HG02798 (cell line): ENCODE results near the gene SPA17.

ENCODE experiments used
- ATAC-seq: cut with Tn5 transposase; IDR thresholded peaks from one replicate; pipeline ENCODE4 v1.9.1; 2021; ENCODE audit warnings: mild to moderate bottlenecking; ENCODE audit not compliant: unreplicated experiment, poor library complexity

The SPA17 gene

DNA sequence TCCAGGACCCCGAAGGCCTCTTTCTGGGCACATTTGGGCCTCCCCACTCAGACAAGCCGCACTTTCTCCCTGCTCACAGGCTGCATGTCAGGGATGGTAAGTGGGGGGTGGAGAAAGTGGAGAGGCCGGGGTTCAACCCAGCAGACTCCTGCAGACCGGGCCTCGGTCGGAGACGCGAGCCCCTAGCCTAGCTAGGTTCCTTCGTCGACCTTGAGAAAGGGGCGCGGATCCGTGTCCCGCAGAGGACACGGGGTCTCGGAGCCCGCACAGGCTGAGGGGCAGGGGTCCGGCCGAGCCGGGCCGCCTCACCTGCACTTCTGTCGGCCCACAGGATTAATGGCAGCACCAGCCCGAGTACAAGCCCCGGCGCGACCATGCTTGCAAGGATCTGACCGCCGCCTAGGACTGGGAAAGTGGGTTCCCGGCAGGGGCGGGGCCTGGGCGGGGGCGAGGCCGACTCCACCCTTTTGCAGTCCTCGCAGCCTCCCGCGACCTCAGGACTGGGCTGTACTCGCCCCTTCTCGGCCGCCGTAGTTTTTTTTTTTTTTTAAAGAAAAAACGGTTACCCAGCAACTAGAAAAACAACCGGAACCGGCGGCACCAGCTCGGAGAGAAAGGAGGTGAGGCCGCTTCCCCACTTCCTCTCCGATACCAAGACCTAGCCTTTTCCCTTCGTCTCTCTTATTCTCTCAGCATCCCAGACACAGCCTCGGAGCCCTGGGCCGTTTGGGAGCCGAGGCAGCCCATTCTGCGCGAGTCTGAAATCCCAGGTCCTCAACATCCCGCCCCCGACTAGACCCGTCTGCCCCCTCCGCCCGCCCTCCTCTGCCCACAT, at the start of gene SPA17, which contains the start of gene SIAE:
Gene SPA17 (plus strand): TSS at position 572 of the 835 bp plus-strand sequence. CDS start 1,361 bp downstream, outside the sequence.
Gene SIAE (minus strand): TSS at position 407 of the 835 bp plus-strand sequence. CDS start 31 bp downstream, at position 376.
- peak; percentile 93 for ATAC-seq

GRCh38 chr11:124625504-124626168, 48.1 kb upstream of the SPA17 start:
- no peak for ATAC-seq

- no peak for ATAC-seq
These were observed 46.2 kb upstream of the SPA17 start for GRCh38 chr11:124627546-124627945.

DNA sequence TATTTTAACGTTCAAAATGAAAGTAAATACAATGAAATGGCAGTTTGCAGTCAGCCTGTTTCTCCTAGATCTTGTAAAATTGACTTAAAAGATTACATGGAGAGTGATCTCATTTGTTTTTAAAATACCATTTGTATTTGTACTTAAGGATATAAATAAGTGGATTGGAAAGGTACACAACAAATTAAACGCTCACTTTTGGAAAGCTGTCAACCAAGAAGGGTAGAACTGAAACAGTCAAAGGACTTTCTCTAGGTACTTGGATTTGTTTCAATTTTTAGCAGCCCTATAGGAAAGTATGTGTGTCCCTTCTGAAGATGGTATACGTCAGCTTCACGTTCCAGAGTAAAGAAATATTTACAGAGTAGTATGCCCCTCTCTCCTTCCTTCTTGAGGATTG, 43.7 kb upstream of the SPA17 start:
- ATAC-seq = no peak

- ATAC-seq = no peak
These were observed 40.3 kb upstream of the SPA17 start for GRCh38 chr11:124633355-124633754.

DNA sequence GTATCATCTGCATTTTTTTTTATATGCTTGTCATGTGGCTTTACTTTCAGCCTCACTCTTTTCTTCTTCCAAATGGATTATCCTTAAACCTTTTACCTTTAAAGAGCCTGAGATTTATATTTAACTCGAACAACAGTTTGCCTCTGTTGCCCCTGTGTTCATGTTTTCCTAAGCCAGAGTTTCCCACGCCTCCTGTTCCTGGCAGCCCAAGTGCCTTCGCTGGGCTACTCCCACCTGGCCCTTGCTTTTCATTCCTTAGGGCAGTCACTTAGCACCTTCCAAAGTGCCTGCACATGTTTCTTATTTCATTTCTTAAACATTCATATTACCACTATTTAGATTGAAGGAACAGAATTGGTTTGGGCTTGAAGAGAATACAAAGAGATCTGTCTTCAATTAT, 37.8 kb upstream of the SPA17 start:
- no peak for ATAC-seq

DNA sequence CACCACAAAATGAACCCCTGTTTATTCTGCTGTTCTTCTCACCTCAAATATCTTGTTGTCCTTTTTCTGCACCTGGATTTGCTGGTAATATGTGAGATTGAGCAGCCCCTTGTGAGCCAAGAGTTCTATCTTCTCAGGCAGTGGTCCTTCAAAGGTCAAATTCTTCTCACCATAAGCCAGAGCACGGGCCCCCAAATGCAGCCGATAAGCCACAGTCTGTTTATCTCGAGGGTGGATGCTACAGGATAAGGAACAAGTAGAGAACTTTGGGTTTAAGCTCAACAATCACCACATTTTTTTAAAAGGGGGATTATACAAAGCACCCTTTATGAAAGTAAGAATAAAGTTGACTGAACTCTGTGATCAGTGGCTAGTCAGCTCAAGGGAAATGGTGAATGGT, 35.2 kb upstream of the SPA17 start:
- no peak for ATAC-seq

GRCh38 chr11:124639186-124639585, 34.5 kb upstream of the SPA17 start:
- no peak for ATAC-seq

GRCh38 chr11:124640666-124641065, 33.0 kb upstream of the SPA17 start:
- no peak for ATAC-seq

GRCh38 chr11:124642628-124643027, 31.1 kb upstream of the SPA17 start:
- no peak for ATAC-seq

GRCh38 chr11:124643042-124643604, 30.6 kb upstream of the SPA17 start:
- no peak for ATAC-seq

DNA sequence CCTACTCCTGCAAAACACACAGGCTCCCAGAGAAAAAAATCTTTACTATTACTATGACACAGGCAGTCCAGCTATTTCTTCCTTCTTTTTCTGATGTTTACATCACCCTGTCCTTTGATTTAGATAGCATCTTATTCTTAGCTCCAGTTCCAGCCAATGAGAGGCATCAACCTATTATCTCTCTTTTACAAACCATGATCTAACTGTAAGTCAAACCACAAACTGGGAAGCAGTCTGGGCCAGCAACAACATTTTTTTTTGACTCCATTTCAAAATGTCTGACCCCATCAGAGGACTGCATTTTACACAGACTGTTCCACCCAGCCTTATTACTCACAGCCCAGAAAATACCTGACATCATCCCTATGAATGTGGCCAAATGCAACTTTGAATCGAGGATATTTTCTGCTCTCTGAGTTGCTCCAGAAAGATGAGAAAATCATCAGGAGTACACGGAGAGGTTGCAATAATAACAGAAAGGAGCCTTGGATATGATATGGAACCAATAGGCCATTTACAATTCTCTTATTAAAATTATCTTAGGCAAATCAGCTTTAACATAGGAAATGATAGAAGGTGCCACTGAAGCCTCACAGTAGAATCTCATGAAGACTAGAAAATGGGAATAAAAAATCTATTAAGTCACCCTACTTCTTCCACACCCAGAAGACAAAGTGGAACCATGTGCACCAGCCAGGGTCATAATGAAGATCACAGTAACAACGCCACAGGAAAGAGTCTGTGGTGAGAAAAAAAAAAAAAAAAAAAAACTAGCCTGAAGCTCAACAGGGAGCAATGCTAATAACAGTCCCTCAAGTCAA, 29.9 kb upstream of the SPA17 start:
- no peak for ATAC-seq

DNA sequence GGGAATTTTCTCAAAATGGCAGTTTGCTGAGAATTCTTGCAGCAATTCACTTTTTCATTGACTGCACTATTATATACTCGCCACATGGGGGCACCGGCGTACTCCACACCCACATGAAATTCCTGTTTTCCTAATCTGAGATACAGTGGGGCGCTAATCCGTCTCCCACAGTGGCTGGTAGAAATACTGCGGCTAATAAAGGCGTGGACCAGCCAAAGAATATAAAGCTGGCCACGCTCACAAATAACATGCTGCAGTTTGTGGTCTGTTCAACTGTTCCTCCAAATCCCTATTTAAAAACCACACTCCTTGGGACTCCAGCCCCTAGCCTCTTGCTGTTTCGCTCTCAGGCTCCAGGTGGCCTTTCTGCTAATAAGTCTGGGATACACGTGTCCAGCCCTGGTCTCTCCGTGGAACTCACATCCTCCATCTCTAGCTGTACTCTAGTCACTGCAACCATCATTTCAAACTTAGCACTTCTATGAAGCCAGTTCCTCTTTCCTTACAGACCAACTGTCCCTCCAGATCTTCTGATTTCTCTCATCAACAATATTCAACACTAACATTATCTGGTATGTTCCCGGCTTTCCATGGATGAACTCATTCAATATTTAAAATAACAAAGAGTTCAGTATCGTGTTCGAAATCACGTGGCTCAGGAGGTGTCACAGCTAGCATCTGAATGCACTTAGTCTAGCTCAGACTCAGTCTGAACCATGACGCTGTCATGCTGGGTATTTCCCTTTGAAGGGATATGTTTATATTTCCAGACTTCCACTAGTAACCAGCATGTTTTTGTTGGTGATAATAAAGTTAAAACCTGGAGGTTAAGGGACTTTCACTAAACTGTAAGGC, 29.1 kb upstream of the SPA17 start:
- peak; percentile 71 for ATAC-seq

DNA sequence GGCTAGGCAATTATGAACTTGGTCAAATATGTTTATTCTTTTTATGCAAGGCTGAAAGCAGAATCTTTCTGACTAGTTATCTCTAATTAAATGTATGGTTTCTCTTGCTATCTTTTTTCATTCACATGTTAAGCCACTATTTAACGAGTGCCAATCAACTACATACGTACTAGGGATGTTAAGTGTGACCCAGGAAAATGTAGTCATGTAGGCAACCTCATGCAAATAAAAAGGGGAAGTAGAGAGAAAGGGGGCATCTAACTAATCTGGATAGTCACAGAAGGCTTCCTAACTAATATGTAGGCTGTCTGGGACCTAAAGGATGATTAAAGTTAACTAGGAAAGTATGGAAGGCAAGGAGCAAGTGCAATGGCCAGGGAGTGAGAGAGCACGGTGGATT, 27.6 kb upstream of the SPA17 start:
- ATAC-seq = no peak

DNA sequence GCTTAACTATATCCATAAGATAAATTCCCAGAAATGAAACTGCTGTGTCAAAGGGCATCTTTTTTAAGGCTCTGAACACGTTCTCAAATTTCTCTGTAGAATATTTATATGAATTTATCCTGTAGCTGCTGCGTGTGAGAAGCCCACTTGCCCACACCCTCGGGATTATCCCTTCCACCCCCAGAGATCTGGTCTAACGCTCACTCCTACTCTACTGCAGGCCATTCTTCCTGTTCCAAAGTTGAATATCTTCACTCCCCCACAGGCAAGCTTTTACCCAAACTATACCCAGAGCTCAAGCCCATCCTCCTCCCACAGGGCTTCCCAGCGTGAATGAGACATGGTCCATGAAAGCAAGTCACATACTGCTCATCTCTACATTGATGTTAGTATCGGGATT, 25.1 kb upstream of the SPA17 start:
- ATAC-seq = no peak

DNA sequence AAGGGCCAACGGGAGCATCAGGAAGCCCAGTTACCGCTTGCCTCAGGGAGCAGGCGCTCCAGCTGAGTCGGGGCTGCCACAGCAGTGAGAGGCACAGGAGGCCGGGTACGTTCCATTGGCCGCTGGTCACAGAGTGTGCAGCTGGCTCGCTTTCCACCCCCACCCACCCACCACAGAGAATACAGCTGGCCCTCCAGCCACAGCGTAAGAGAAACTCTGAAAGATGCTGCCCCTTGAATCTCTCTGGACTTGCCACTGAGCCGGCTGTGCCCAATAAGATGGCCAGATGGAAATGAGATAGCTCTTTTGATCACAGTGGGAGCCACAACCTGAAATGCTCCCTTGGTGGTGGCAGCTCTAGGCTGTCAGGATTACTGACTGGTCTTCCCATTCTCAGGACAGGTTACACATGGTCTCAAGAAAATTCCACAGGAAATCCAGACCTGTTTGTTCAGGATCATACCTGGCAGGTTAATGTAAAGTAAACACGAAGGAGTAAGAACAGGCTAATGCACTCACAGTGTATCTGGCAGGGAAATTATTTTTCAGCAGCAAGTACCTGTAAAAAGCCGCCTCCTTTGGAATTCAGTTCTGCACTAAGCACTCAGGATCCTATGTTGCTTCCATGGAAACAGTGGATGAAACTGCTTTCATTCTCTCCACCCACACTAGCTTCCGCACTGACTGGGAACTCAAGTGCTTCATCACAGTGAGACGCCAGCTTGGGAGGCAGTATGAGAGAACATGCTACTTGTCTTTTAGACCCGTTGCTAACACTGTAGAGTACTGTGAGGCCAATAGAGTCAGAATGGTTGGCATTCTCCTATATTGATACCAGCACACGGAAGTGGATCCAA, 16.7 kb upstream of the SPA17 start:
- ATAC-seq = no peak

DNA sequence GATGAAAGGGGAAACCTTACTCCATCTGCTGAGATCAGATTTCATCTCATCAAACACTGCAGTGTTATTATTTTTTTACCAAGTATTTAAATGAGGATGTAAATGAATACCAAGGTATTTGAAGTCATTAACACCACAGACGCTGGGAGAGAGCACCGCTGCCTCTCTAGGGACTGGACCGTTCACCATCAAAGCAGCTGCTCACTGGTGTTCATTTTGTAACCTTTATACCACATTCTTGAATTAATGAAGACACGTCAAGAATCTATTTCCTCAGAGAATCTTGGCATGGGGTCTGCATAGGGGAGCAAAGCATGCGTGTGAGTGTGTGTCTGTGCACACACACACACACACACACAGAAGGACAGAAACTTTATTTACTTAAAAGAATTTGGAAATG, 15.8 kb upstream of the SPA17 start:
- no peak for ATAC-seq

- ATAC-seq = no peak
These were observed 15.2 kb upstream of the SPA17 start for GRCh38 chr11:124658501-124658900.

GRCh38 chr11:124658986-124659385, 14.7 kb upstream of the SPA17 start:
- ATAC-seq = no peak
